Activated CD4-positive, alpha-beta T cell treated with anti-CD3 and anti-CD28 coated beads, Interleukin-2, amount 10 ng/mL, durations not matched to agents 7 days and 5 days (primary cell): ENCODE results near the gene CAPN10. TPM values are rescaled to one million over a fixed set of nuclear protein-coding genes. Genes with fewer than 3 reads are reported as not detected.

ENCODE experiments used
- CTCF ChIA-PET: fragments of 350-600 bp; sonication (Branson Sonifier 250); formaldehyde crosslinking; loops from one replicate; lab custom pipeline; 2021; ENCODE audit warnings: antibody characterized with exemption; lab: Charles Lee
- POLR2A ChIA-PET: fragments of 350-600 bp; sonication (Branson Sonifier 250); formaldehyde crosslinking; loops from one replicate; lab custom pipeline; 2021; ENCODE audit warnings: antibody characterized with exemption; lab: Charles Lee
- DNase-seq: peaks from one replicate; pipeline ENCODE4 v3.0.0-alpha.2; 2020
- H3K27ac Mint-ChIP-seq: one replicate; pipeline ENCODE4 v1.8.0; 2021; ENCODE audit warnings: mild to moderate bottlenecking, moderate library complexity, mixed read lengths
- H3K27me3 Mint-ChIP-seq: one replicate; pipeline ENCODE4 v1.8.0; 2021; ENCODE audit warnings: mixed read lengths
- H3K36me3 Mint-ChIP-seq: one replicate; pipeline ENCODE4 v1.8.0; 2021; ENCODE audit warnings: low read depth, mixed read lengths
- H3K4me1 Mint-ChIP-seq: one replicate; pipeline ENCODE4 v1.8.0; 2021; ENCODE audit warnings: mixed read lengths
- H3K4me3 Mint-ChIP-seq: one replicate; pipeline ENCODE4 v1.8.0; 2021; ENCODE audit warnings: mild to moderate bottlenecking, moderate library complexity, mixed read lengths
- H3K9me3 Mint-ChIP-seq: one replicate; pipeline ENCODE4 v1.8.0; 2021; ENCODE audit warnings: mixed read lengths
- total RNA-seq, 2 experiments: library from RNA; stranded (reverse); gene quantifications; one replicate each; pipeline ENCODE4 v1.2.3, GENCODE V29; 2021

The CAPN10 gene
- total RNA-seq, 2 experiments from 2014 or later = 40.5 to 58.6 TPM

DNA sequence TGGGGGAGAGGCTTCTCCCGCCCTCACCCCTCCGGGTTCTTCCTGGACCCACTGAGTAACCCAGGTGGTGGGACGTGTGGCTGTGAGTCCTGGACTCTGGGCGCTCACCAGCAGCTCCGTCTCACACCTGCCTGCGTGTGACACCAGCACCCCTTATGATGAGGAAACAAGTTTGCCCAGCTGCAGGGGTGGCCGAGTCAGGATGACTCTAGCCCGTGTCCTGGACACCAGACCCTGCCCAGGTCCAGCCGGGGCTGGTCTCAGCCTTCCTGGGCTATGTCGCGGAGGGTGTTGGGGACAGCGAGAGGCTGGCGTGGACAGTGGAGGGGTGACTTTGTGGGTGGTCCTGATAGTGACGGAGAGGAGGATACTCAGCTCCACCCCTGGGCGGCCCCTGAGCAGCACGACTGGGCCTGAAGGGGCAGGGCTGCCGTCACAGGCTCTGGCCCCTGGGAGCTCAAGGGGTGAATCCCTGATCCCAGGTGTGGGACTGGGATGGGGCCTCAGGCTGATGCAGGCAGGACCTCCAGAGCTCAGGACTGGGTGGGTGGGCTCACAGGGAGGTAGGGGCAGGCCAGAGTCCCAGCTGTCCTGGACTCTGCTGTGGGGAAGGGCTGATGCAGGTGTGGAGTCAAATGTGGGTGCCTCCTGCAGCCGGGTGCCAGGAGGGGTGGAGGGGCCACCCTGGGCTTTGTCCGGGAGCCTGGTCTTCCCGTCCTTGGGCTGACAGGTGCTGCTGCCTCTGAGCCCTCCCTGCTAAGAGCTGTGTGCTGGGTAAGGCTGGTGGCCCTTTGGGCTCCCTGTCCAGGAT is 42.5 kb downstream of the CAPN10 start:
- no peak for DNase-seq
- H3K27me3 Mint-ChIP-seq = no peaks in the 10 kb centered on the region
- peaks cover 27% of the 10 kb centered on the region for H3K4me1 Mint-ChIP-seq
- CTCF ChIA-PET = interaction anchor here (1.4 kb wide), 1 partner anchor 63 kb away, joined by 5 read pairs; no protein-coding TSS in a partner anchor
- no peak overlapping the region for H3K4me3 Mint-ChIP-seq
- POLR2A ChIA-PET = no interaction called here
- peaks cover 9% of the 10 kb centered on the region for H3K9me3 Mint-ChIP-seq
- H3K27ac Mint-ChIP-seq = no peak overlapping the region
- H3K36me3 Mint-ChIP-seq = peaks cover 7% of the 10 kb centered on the region

DNA sequence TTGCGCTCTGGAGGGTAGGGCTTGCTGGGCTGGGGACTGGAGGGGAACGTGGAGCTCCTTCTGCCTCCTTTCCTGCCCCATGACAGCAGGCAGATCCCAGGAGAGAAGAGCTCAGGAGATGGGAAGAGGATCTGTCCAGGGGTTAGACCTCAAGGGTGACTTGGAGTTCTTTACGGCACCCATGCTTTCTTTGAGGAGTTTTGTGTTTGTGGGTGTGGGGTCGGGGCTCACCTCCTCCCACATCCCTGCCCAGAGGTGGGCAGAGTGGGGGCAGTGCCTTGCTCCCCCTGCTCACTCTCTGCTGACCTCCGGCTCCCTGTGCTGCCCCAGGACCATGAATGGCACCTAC is 43.1 kb downstream of the CAPN10 start:
- no peaks in the 10 kb centered on the region for H3K27me3 Mint-ChIP-seq
- CTCF ChIA-PET = interaction anchor here (1.4 kb wide), 1 partner anchor 64 kb away, joined by 5 read pairs; no protein-coding TSS in a partner anchor
- peaks cover 7% of the 10 kb centered on the region for H3K36me3 Mint-ChIP-seq
- POLR2A ChIA-PET = no interaction called here
- peaks cover 15% of the 10 kb centered on the region for H3K9me3 Mint-ChIP-seq
- peaks cover 24% of the 10 kb centered on the region for H3K4me1 Mint-ChIP-seq
- no peak for DNase-seq
- H3K4me3 Mint-ChIP-seq = no peak overlapping the region
- H3K27ac Mint-ChIP-seq = no peak overlapping the region

DNA sequence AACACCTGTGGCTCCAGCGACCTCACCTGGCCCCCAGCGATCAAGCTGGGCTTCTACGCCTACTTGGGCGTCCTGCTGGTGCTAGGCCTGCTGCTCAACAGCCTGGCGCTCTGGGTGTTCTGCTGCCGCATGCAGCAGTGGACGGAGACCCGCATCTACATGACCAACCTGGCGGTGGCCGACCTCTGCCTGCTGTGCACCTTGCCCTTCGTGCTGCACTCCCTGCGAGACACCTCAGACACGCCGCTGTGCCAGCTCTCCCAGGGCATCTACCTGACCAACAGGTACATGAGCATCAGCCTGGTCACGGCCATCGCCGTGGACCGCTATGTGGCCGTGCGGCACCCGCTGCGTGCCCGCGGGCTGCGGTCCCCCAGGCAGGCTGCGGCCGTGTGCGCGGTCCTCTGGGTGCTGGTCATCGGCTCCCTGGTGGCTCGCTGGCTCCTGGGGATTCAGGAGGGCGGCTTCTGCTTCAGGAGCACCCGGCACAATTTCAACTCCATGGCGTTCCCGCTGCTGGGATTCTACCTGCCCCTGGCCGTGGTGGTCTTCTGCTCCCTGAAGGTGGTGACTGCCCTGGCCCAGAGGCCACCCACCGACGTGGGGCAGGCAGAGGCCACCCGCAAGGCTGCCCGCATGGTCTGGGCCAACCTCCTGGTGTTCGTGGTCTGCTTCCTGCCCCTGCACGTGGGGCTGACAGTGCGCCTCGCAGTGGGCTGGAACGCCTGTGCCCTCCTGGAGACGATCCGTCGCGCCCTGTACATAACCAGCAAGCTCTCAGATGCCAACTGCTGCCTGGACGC is 43.6 kb downstream of the CAPN10 start:
- Mint-ChIP-seq H3K27ac (no peak overlapping the region), H3K36me3 (peaks cover 7% of the 10 kb centered on the region), H3K27me3 (no peaks in the 10 kb centered on the region), H3K4me3 (no peak overlapping the region), H3K4me1 (peaks cover 18% of the 10 kb centered on the region), H3K9me3 (peaks cover 20% of the 10 kb centered on the region)
- ChIA-PET CTCF (no interaction called here), POLR2A (no interaction called here)
- no peak for DNase-seq

DNA sequence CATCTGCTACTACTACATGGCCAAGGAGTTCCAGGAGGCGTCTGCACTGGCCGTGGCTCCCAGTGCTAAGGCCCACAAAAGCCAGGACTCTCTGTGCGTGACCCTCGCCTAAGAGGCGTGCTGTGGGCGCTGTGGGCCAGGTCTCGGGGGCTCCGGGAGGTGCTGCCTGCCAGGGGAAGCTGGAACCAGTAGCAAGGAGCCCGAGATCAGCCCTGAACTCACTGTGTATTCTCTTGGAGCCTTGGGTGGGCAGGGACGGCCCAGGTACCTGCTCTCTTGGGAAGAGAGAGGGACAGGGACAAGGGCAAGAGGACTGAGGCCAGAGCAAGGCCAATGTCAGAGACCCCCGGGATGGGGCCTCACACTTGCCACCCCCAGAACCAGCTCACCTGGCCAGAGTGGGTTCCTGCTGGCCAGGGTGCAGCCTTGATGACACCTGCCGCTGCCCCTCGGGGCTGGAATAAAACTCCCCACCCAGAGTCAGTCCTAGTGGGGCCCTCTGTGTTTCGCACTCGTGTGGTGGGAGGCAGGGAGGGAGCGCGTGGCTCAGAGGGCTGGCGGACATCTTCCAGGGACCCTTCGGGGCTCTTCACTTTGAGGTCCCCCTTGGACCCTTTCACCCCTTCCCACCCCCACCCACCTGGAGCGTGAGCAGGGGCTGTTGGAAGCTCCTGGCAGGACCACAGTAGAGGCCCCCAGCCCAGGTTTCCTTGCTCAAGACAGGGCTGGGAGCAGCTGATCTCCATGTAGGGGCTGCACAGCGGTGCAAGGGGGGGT is 44.4 kb downstream of the CAPN10 start:
- CTCF ChIA-PET = no interaction called here
- no peaks in the 10 kb centered on the region for H3K27me3 Mint-ChIP-seq
- H3K36me3 Mint-ChIP-seq = peaks cover 7% of the 10 kb centered on the region
- DNase-seq = no peak
- no peak overlapping the region for H3K27ac Mint-ChIP-seq
- POLR2A ChIA-PET = no interaction called here
- H3K9me3 Mint-ChIP-seq = peaks cover 20% of the 10 kb centered on the region
- H3K4me3 Mint-ChIP-seq = no peak overlapping the region
- peaks cover 12% of the 10 kb centered on the region for H3K4me1 Mint-ChIP-seq

DNA sequence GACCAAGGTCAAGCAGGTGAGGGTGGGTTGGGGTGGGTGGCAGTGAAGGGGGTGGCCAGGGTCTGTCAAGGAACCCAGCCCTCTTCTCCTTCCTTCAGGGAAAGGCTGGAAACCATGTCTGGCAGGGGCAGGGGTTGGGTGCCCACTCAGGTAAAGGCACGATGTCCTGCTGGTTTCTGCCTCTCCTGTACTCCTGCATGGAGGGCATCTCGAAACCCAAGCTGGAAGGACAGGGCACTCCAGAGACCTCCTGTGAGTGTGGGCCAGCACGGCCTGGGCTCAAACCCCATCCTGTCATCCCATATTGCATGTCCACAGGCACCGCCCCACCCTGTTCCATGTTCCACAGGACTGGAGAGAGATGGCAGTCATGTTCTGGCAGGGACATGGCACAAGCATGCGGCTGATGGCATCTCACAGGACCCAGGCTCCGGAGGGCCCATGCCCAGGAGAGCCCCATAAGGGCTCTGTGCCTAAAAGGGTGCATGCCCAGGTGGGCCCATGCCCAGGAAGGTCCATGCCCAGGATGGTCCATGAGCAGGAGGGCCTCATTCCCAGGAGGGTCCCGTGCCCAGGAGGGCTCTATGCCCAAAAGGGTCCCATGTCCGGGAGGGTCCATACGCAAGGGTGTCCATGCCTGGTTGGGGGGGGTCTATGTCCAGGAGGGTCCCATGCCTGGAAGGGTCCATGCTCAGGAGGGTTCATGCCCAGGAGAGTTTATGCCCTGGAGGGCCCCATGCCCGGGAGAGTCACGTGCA is 45.2 kb downstream of the CAPN10 start:
- Mint-ChIP-seq H3K4me3 (no peak overlapping the region), H3K9me3 (peaks cover 20% of the 10 kb centered on the region), H3K27ac (no peak overlapping the region), H3K27me3 (no peaks in the 10 kb centered on the region), H3K36me3 (peaks cover 7% of the 10 kb centered on the region), H3K4me1 (peaks cover 7% of the 10 kb centered on the region)
- ChIA-PET POLR2A (no interaction called here), CTCF (no interaction called here)
- no peak for DNase-seq

DNA sequence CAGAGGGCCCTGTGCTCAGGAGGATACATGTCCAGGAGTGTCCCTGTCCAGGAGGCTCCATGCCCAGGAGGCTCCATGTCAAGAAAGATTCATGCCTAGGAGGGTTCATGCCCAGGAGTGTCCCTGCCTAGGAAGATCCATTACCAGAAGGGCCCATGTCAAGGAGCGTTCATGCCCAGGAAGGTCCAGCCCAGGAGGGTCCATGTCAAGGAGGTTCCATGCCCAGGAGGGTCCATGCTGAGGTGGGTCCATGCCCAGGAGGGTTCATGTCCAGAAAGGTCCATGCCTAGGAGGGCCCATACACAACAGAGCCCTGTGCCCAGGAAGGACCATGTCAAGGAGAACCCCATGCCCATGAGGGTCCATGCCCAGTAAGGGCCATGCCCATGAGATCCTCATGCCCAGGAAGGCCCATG is 45.8 kb downstream of the CAPN10 start:
- Mint-ChIP-seq H3K36me3 (peaks cover 7% of the 10 kb centered on the region), H3K27me3 (no peaks in the 10 kb centered on the region), H3K27ac (no peak overlapping the region), H3K4me3 (no peak overlapping the region), H3K9me3 (peaks cover 20% of the 10 kb centered on the region), H3K4me1 (peaks cover under 1% of the 10 kb centered on the region)
- no peak for DNase-seq
- CTCF ChIA-PET = no interaction called here
- POLR2A ChIA-PET = no interaction called here

DNA sequence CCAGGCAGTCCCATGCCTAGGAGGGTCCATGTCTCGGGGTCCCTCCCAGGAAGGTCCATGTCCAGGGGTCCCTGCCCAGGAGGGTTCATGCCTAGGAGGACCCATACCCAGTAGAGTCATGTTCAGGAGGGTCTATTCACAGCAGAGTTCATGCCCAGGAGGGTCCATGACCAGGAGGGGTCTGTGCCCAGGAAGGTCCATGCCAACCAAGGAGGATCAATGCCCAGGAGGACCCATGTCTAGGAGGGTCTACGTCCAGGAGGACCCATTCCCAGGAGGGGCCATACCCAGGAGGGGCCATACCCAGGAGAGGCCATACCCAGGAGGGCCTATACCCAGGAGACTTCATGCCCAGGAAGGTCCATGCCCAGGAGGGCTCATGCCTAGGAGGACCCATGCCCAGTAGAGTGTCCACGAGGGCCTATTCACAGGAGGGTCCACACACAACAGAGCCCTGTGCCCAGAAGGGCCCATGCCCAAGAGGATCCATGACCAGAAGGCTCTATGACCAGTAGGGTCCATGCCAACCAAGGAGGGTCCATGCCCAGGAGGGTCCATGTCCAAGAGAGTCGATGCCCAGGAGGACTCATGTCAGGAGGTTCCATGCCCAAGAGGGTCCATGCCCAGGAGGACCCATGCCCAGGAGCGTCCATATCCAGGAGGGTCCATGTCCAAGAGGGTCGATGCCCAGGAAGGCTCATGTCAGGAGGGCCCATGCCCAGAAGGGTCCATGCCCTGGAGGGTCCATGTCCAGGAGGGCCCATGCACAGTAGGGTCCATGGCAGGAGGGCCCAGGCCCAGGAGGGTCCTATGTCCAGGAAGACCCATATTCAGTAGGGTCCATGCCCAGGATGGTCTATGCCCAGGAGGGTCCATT is 48.8 kb downstream of the CAPN10 start:
- no peaks in the 10 kb centered on the region for H3K4me1 Mint-ChIP-seq
- H3K36me3 Mint-ChIP-seq = peaks cover 7% of the 10 kb centered on the region
- H3K9me3 Mint-ChIP-seq = peaks cover 21% of the 10 kb centered on the region
- H3K27ac Mint-ChIP-seq = no peak overlapping the region
- DNase-seq = no peak
- peaks cover 3% of the 10 kb centered on the region for H3K27me3 Mint-ChIP-seq
- ChIA-PET POLR2A (no interaction called here), CTCF (interaction anchor here (0.9 kb wide), 1 partner anchor 70 kb away, joined by 3 read pairs; no protein-coding TSS in a partner anchor)
- H3K4me3 Mint-ChIP-seq = no peak overlapping the region

DNA sequence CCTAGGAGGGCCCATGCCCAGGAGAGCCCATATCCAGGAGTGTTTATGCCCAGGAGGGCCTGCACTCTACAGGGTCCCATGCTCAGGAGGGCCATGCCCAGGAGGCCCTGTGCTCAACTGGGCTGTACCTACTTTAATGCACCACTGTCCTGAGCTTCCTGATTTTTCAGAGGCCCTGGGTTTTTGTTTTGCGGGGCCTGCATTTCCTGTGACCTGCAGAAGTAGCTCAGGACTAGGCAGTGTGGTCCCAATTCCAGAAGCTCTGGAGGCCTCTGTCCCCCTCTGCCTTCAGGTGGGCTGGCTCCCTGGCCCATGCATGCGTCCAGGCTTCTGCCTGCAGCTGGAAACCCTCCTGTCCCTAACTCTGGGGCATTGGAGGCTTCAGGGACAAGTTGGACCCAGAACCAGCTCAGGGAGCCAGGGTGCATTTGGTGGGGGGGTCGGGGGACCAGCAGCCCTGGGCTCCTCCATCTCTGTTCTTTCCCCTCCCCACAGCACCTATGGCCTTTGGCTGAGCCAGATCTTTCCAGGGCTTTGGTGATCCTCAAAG is 49.5 kb downstream of the CAPN10 start:
- peaks cover 3% of the 10 kb centered on the region for H3K27me3 Mint-ChIP-seq
- no peak overlapping the region for H3K27ac Mint-ChIP-seq
- CTCF ChIA-PET = interaction anchor here (0.9 kb wide), 1 partner anchor 70 kb away, joined by 3 read pairs; no protein-coding TSS in a partner anchor
- peaks cover 21% of the 10 kb centered on the region for H3K9me3 Mint-ChIP-seq
- no peak for DNase-seq
- H3K4me1 Mint-ChIP-seq = no peaks in the 10 kb centered on the region
- peaks cover 7% of the 10 kb centered on the region for H3K36me3 Mint-ChIP-seq
- H3K4me3 Mint-ChIP-seq = no peak overlapping the region
- POLR2A ChIA-PET = no interaction called here

DNA sequence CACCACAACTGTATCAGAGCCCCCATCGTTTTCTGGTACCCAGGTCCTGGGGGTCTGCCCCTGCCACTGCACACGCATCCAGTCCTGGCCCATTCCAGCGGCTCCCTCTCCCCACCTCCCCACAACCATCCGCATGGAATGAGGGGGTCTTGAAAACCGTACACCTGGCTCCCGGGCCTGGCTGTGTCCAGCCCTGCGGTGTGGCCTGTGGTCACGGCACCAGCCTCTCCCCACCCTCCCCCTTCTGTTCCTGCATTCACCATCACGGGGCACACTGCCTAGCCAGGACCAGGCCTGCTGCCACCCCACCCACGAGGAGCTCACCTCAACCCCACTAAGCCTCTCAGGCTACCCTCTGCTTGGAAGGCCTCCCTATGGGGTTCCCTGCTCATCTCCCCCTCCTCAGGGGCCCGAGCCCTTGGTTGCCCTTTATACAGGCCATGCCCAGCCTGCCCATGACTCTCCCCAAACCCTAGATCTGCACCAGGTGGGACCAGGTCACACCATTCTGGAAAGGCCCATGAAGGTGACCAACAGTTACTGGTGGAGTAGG is 50.1 kb downstream of the CAPN10 start:
- Mint-ChIP-seq H3K9me3 (peaks cover 21% of the 10 kb centered on the region), H3K36me3 (peaks cover 7% of the 10 kb centered on the region), H3K27ac (no peak overlapping the region), H3K27me3 (peaks cover 3% of the 10 kb centered on the region), H3K4me1 (no peaks in the 10 kb centered on the region), H3K4me3 (no peak overlapping the region)
- CTCF ChIA-PET = interaction anchor here (0.9 kb wide), 1 partner anchor 71 kb away, joined by 3 read pairs; no protein-coding TSS in a partner anchor
- DNase-seq = no peak
- POLR2A ChIA-PET = no interaction called here

DNA sequence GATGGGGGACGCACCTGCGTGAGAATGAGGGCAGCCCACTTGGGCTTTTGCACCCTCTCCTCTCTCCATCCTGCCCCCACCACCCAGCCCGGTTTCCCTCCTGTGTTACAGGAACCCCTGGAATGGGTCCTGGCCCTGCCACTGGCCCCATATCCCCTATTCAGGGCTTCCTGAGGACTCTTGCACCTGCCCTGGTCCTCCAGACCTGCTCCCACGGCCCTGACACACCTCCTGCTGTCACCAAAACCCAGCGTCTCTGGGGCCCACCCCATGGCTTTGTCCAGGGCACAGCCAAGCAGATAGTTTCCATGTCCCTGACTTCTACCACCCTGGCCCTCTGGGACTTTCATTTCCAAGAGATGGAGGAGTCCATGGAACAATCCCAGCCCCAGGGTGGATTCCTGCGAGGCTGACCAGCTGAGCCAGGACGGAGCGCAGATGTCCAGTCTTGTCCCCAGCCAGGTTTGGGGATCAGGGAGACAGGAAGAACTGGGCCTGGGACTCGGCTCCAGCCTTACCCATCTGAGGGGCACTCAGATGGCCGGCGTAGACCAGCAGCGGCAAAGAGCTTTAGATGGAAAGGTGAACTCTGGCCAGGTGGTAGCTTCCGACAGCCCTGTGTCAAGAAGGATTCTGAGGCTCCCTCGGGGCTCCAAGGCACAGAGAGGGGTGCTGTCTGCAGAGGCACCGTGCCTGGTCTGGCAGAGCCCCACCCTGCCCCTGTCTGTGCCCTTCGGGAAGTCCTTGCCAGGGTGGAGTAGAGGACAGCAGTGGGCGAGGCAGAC is 50.8 kb downstream of the CAPN10 start:
- DNase-seq = no peak
- POLR2A ChIA-PET = no interaction called here
- peaks cover 21% of the 10 kb centered on the region for H3K9me3 Mint-ChIP-seq

More for the DNA sequence above, 50.8 kb downstream of the CAPN10 start:
- H3K4me3 Mint-ChIP-seq = no peak overlapping the region
- H3K36me3 Mint-ChIP-seq = peaks cover 7% of the 10 kb centered on the region
- no peak overlapping the region for H3K27ac Mint-ChIP-seq
- CTCF ChIA-PET = no interaction called here
- H3K27me3 Mint-ChIP-seq = peaks cover 3% of the 10 kb centered on the region
- H3K4me1 Mint-ChIP-seq = no peaks in the 10 kb centered on the region
